ENCODE data around the gene IFITM1.

- TF ChIP-seq CTCF (IDR thresholded peaks at IDR 0.05), result no peak
- TF ChIP-seq EZH2phosphoT487 (IDR thresholded peaks at IDR 0.05), result no peak
Measured at GRCh38 chr11:326592-326841, 12.7 kb downstream of the IFITM1 start.
